ENCODE results near the gene APELA. TPM values are rescaled to one million over a fixed set of nuclear protein-coding genes. Genes with fewer than 3 reads are reported as not detected.

APELA gene
- total RNA-seq, 3 donors from 2014 or later, result not detected

Other genes with a start within 250 kb of the APELA start
- 10 to 100 TPM; 11.0 to 37.8 (median 32.5) TPM for gene SMIM31, start 123.0 kb upstream of the APELA start, total RNA-seq
- gene TRIM61, start 100.5 kb downstream of the APELA start, total RNA-seq, result under 1 TPM in 1 of 3 donors, not detected in 2; 0.73 TPM
- not detected for gene TRIM60, start 154.8 kb downstream of the APELA start, total RNA-seq
- not detected for gene TRIM75, start 176.7 kb downstream of the APELA start, total RNA-seq
- gene TMEM192, start 235.7 kb downstream of the APELA start, total RNA-seq, result 10 to 100 TPM; 16.3 to 24.0 (median 18.7) TPM

Measured in mucosa of descending colon (tissue), 3 donors.